Prostate gland (tissue), 2 donors: ENCODE data around the gene SPATS2. TPM values are rescaled to one million over a fixed set of nuclear protein-coding genes. Genes with fewer than 3 reads are reported as not detected.

ENCODE experiments used
- DNase-seq: peaks from one replicate; pipeline ENCODE4 v3.0.0-alpha.2; 2019; ENCODE audit warnings: low spot score
- H3K27ac ChIP-seq, 2 donors: fragments of 200-600 bp; sonication (generic); 2 replicates each; pipeline ENCODE4 v1.5.1; 2017 to 2019
- H3K27me3 ChIP-seq: fragments of 200-600 bp; sonication (generic); replicated peaks from 2 replicates; pipeline ENCODE4 v1.5.1; 2019; ENCODE audit not compliant: insufficient read depth
- H3K36me3 ChIP-seq, 2 donors: fragments of 200-600 bp; sonication (generic); 1 replicate in 1 of 2; 2 replicates in 1 of 2; pipeline versions ENCODE4 v1.5.1 to v1.8.1; 2017 to 2019
- H3K4me1 ChIP-seq: fragments of 200-600 bp; sonication (generic); replicated peaks from 2 replicates; pipeline ENCODE4 v1.5.1; 2019
- H3K4me3 ChIP-seq, 2 donors: fragments of 200-600 bp; sonication (generic); 2 replicates each; pipeline ENCODE4 v1.5.1; 2017 to 2019
- H3K9me3 ChIP-seq: fragments of 200-600 bp; sonication (generic); 2 replicates; pipeline ENCODE4 v1.5.1; 2017
- POLR2A ChIP-seq: fragments of 450-650 bp; IDR thresholded peaks from one replicate; pipeline ENCODE4 v1.6.1; 2016; ENCODE audit warnings: antibody characterized with exemption, mild to moderate bottlenecking
- POLR2AphosphoS5 ChIP-seq: sonication (generic); formaldehyde crosslinking; IDR thresholded peaks from one replicate; pipeline ENCODE4 v1.6.1; 2017; ENCODE audit warnings: antibody characterized with exemption
- WGBS: methylation state at CpG from one replicate; pipeline ENCODE4 v1.1.5; 2018; 5-methylcytosine and 5-hydroxymethylcytosine counted together
- intact Hi-C: fragments of 100-400 bp; cut with DNase I; formaldehyde crosslinking; loops from one replicate; pipeline ENCODE4 v1.14.2; 2022
- total RNA-seq, 2 donors: library from RNA; depleted of rRNA; stranded (reverse); fragments of >200 nt; gene quantifications; one replicate each; pipeline ENCODE4 v1.1.0, GENCODE V29; 2016
- TF ChIP-seq, protein P1 (sequence below), 4 experiments: fragments of 200-600 bp in 2 of 4; fragments of 450-650 bp in 2 of 4; sonication (generic) in 2 of 4; IDR thresholded peaks; 1 replicate in 3 of 4; 2 replicates in 1 of 4; pipeline ENCODE4 v1.5.1; 2016 to 2019; ENCODE audit warnings: antibody characterized with exemption in 4 of 4, mild to moderate bottlenecking in 2 of 4, moderate library complexity in 2 of 4

Gene SPATS2
- total RNA-seq, 2 donors from 2014 or later, result 30.1 to 34.2 TPM

- 63% methylated on average over 20 of the region's 20 CpGs for WGBS
- TF ChIP-seq, protein P1, sequence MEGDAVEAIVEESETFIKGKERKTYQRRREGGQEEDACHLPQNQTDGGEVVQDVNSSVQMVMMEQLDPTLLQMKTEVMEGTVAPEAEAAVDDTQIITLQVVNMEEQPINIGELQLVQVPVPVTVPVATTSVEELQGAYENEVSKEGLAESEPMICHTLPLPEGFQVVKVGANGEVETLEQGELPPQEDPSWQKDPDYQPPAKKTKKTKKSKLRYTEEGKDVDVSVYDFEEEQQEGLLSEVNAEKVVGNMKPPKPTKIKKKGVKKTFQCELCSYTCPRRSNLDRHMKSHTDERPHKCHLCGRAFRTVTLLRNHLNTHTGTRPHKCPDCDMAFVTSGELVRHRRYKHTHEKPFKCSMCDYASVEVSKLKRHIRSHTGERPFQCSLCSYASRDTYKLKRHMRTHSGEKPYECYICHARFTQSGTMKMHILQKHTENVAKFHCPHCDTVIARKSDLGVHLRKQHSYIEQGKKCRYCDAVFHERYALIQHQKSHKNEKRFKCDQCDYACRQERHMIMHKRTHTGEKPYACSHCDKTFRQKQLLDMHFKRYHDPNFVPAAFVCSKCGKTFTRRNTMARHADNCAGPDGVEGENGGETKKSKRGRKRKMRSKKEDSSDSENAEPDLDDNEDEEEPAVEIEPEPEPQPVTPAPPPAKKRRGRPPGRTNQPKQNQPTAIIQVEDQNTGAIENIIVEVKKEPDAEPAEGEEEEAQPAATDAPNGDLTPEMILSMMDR (IDR thresholded peaks at IDR 0.05), result no peak
- TF ChIP-seq POLR2A, result no peak
- no peak for TF ChIP-seq POLR2AphosphoS5
- no peak overlapping the region for H3K4me3 ChIP-seq
- no peaks in the 10 kb centered on the region for H3K9me3 ChIP-seq
- intact Hi-C loops, result no loop called here
- H3K4me1 ChIP-seq, result no peaks in the 10 kb centered on the region
- H3K27ac ChIP-seq, result no peak overlapping the region
- no peak for DNase-seq
- H3K27me3 ChIP-seq, result no peaks in the 10 kb centered on the region
- H3K36me3 ChIP-seq, result no peaks in the 10 kb centered on the region
Measured at GRCh38 chr12:49543221-49543913, 176.1 kb downstream of the SPATS2 start.

- Histone ChIP-seq H3K36me3 (no peaks in the 10 kb centered on the region), H3K4me3 (no peak overlapping the region), H3K9me3 (no peaks in the 10 kb centered on the region), H3K4me1 (no peaks in the 10 kb centered on the region), H3K27me3 (no peaks in the 10 kb centered on the region), H3K27ac (no peak overlapping the region)
- no peak for DNase-seq
- 63% methylated on average over 39 of the region's 39 CpGs for WGBS
- intact Hi-C loops, result no loop called here
- TF ChIP-seq, protein P1 (IDR thresholded peaks at IDR 0.05), result no peak
- no peak for TF ChIP-seq POLR2A
- no peak for TF ChIP-seq POLR2AphosphoS5
Measured at GRCh38 chr12:49543914-49544815, 176.9 kb downstream of the SPATS2 start.

DNA sequence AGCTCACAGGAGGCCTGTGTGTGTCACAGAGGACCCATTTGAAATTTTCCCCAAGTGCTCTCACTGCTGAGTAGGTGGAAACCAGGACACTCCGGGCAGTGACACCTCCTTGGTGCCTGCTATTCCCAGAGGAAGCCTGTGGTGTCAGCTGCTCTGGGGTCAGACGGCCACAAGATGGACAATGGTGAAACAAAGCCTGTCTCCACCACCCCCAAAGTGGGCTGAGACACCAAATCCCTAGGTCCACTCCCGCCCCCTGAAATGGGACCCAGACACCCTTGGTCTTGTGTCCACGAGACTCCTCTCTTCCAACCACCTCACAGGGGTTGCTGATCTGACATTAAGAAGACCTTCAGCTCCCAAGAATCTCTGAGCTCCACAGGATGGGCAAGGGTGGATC is 178.6 kb downstream of the SPATS2 start:
- WGBS, result 87% methylated on average over 4 of the region's 4 CpGs
- Histone ChIP-seq H3K4me1 (no peaks in the 10 kb centered on the region), H3K36me3 (no peaks in the 10 kb centered on the region), H3K4me3 (no peak overlapping the region), H3K27ac (no peak overlapping the region), H3K9me3 (no peaks in the 10 kb centered on the region), H3K27me3 (no peaks in the 10 kb centered on the region)
- TF ChIP-seq, protein P1 (IDR thresholded peaks at IDR 0.05), result no peak
- TF ChIP-seq POLR2AphosphoS5 (no peak), POLR2A (no peak)
- intact Hi-C loops, result no loop called here
- no peak for DNase-seq

GRCh38 chr12:49546481-49546880 is 179.2 kb downstream of the SPATS2 start:
- Histone ChIP-seq H3K27ac (no peak overlapping the region), H3K9me3 (no peaks in the 10 kb centered on the region), H3K4me1 (no peaks in the 10 kb centered on the region), H3K4me3 (no peak overlapping the region), H3K27me3 (no peaks in the 10 kb centered on the region), H3K36me3 (no peaks in the 10 kb centered on the region)
- DNase-seq, result no peak
- 83% methylated on average over 3 of the region's 3 CpGs for WGBS
- intact Hi-C loops, result no loop called here
- TF ChIP-seq, protein P1 (IDR thresholded peaks at IDR 0.05), result no peak
- TF ChIP-seq POLR2AphosphoS5, result no peak
- TF ChIP-seq POLR2A, result no peak
